HepG2 (cell line): ENCODE measurements around the gene MEI1. TPM values are rescaled to one million over a fixed set of nuclear protein-coding genes. Genes with fewer than 3 reads are reported as not detected.

ENCODE experiments used
- ADNP ChIP-seq: sonication (generic); formaldehyde crosslinking; IDR thresholded peaks from 2 replicates; pipeline ENCODE4 v1.4.0; 2020; ENCODE audit warnings: missing genetic modification reagents
- DMTF1 ChIP-seq: sonication (generic); formaldehyde crosslinking; IDR thresholded peaks from 2 replicates; pipeline ENCODE4 v1.4.0; 2020; ENCODE audit warnings: mild to moderate bottlenecking, missing genetic modification reagents
- GATAD1 ChIP-seq: IDR thresholded peaks from 2 replicates; pipeline ENCODE4 v1.6.1; 2016; ENCODE audit warnings: missing genetic modification reagents, missing compliant biosample characterization
- HES4 ChIP-seq: sonication (generic); formaldehyde crosslinking; IDR thresholded peaks from 2 replicates; pipeline ENCODE4 v1.9.0; 2021; ENCODE audit warnings: mild to moderate bottlenecking, missing genetic modification reagents, borderline replicate concordance
- MYC ChIP-seq: sonication (generic); formaldehyde crosslinking; IDR thresholded peaks from 2 replicates; pipeline ENCODE4 v1.9.0; 2021; ENCODE audit warnings: missing genetic modification reagents, borderline replicate concordance
- PCBP2 ChIP-seq: fragments of 200-400 bp; formaldehyde crosslinking; optimal IDR thresholded peaks from 2 replicates; pipeline ENCODE3; 2018; ENCODE audit warnings: low read length, low read depth; ENCODE audit not compliant: poor library complexity, severe bottlenecking
- UBTF ChIP-seq: sonication (generic); formaldehyde crosslinking; IDR thresholded peaks from 2 replicates; pipeline ENCODE4 v1.4.0; 2020; ENCODE audit warnings: mild to moderate bottlenecking, missing genetic modification reagents
- ZMAT5 ChIP-seq: sonication (generic); formaldehyde crosslinking; IDR thresholded peaks from 2 replicates; pipeline ENCODE4 v1.5.0; 2020; ENCODE audit warnings: mild to moderate bottlenecking, low read depth, missing genetic modification reagents, borderline replicate concordance
- ZMYM3 ChIP-seq: sonication (generic); formaldehyde crosslinking; IDR thresholded peaks from 2 replicates; pipeline ENCODE4 v1.5.1; 2020; ENCODE audit warnings: mild to moderate bottlenecking, missing genetic modification reagents
- ZNF512 ChIP-seq: sonication (generic); formaldehyde crosslinking; IDR thresholded peaks from 2 replicates; pipeline ENCODE4 v1.4.0; 2020; ENCODE audit warnings: mild to moderate bottlenecking, missing genetic modification reagents
- ZNF639 ChIP-seq: conservative IDR thresholded peaks from 2 replicates; pipeline ENCODE4 v1.6.1; 2018; ENCODE audit warnings: missing genetic modification reagents
- ZNF646 ChIP-seq: sonication (generic); formaldehyde crosslinking; IDR thresholded peaks from 2 replicates; pipeline ENCODE4 v1.9.0; 2021; ENCODE audit warnings: mild to moderate bottlenecking, missing genetic modification reagents
- polyA plus RNA-seq, 8 experiments: library from polyadenylated mRNA; depleted of rRNA in 3 of 8; stranded (reverse) in 7 of 8; unstranded in 1 of 8; fragments of >200 nt; fragmentation: Illumina TruSeq in 4 of 8; extraction: Trizol in 4 of 8; gene quantifications; 2 replicates each; pipeline versions ENCODE4 v1.2.1 to v1.2.3, GENCODE V29; 2011 to 2016; ENCODE audit warnings: low read depth in 4 of 8, missing spikeins in 1 of 8, mixed read lengths in 1 of 8; ENCODE audit not compliant: insufficient read depth in 1 of 8
- total RNA-seq, 5 experiments: library from RNA; depleted of rRNA; stranded (reverse); fragments of >200 nt; fragmentation: Illumina TruSeq; extraction: Trizol; gene quantifications; 2 replicates each; pipeline ENCODE4 v1.2.3, GENCODE V29; 2016; ENCODE audit warnings: low read depth in 1 of 5

The MEI1 gene
- total and polyA plus RNA-seq, 2 of the 13 experiments (the other 11 are each of a cell fraction or from before 2014, with no cell fraction given): 0.75 to 1.9 TPM

- no peak for TF ChIP-seq ZNF646
- peak; percentile 76 for TF ChIP-seq ZMYM3 (CRISPR knock-in tag)
- TF ChIP-seq UBTF (CRISPR knock-in tag): peak; percentile 74
- TF ChIP-seq DMTF1 (CRISPR knock-in tag): no peak
- TF ChIP-seq PCBP2: no peak
- peak; percentile 70; the same call in 1 of the 2 replicates for TF ChIP-seq MYC
- no peak for TF ChIP-seq ADNP (CRISPR knock-in tag)
- no peak; the same call in 1 of the 2 replicates for TF ChIP-seq ZNF639 (CRISPR knock-in tag)
- TF ChIP-seq HES4 (CRISPR knock-in tag): peak; percentile 18; the same call in 1 of the 2 replicates
- no peak for TF ChIP-seq ZNF512 (CRISPR knock-in tag)
- no peak for TF ChIP-seq ZMAT5 (CRISPR knock-in tag)
- peak; percentile 51; the same call in 1 of the 2 replicates for TF ChIP-seq GATAD1 (CRISPR knock-in tag)
Measured at GRCh38 chr22:41832553-41833368, 133.5 kb downstream of the MEI1 start, which contains the start of gene SREBF2 (continued).
